KMS-11 (cell line): ENCODE measurements around the gene KLHL29.

Experiments used
- H2AFZ ChIP-seq: fragments of 200-600 bp; sonication (generic); 2 replicates; pipeline ENCODE4 v1.6.1; 2016; ENCODE audit warnings: antibody characterized with exemption, mixed run types, low read depth
- H3K27ac ChIP-seq: fragments of 200-600 bp; sonication (generic); 2 replicates; pipeline ENCODE4 v1.6.1; 2016; ENCODE audit warnings: mild to moderate bottlenecking, mixed run types
- H3K27me3 ChIP-seq: fragments of 200-600 bp; sonication (generic); 2 replicates; pipeline ENCODE4 v1.6.1; 2017; ENCODE audit warnings: mild to moderate bottlenecking, low read depth, mixed run types, moderate library complexity; ENCODE audit not compliant: insufficient read depth
- H3K36me3 ChIP-seq: fragments of 200-600 bp; sonication (generic); 2 replicates; pipeline ENCODE4 v1.6.1; 2017; ENCODE audit warnings: mild to moderate bottlenecking, mixed run types; ENCODE audit not compliant: insufficient read depth
- H3K4me1 ChIP-seq: fragments of 200-600 bp; sonication (generic); 2 replicates; pipeline ENCODE4 v1.6.1; 2016; ENCODE audit warnings: mild to moderate bottlenecking, low read depth, mixed run types; ENCODE audit not compliant: poor library complexity, severe bottlenecking
- H3K4me2 ChIP-seq: fragments of 200-600 bp; sonication (generic); 2 replicates; pipeline ENCODE4 v1.7.0; 2016; ENCODE audit warnings: mild to moderate bottlenecking, mixed run types
- H3K4me3 ChIP-seq: fragments of 200-600 bp; sonication (generic); IDR thresholded peaks from 2 replicates; pipeline ENCODE4 v1.6.1; 2017; ENCODE audit warnings: low read depth, low read length, mixed read lengths; ENCODE audit not compliant: insufficient read depth
- H3K79me2 ChIP-seq: fragments of 200-600 bp; sonication (generic); 2 replicates; pipeline ENCODE4 v1.6.1; 2016; ENCODE audit warnings: low read depth, mixed run types; ENCODE audit not compliant: insufficient read depth
- H3K9ac ChIP-seq: fragments of 200-600 bp; sonication (generic); 2 replicates; pipeline ENCODE4 v1.6.1; 2016; ENCODE audit warnings: mild to moderate bottlenecking, mixed run types
- H4K20me1 ChIP-seq: fragments of 200-600 bp; sonication (generic); 2 replicates; pipeline ENCODE4 v1.6.1; 2016; ENCODE audit warnings: mild to moderate bottlenecking, mixed run types; ENCODE audit not compliant: insufficient read depth
- CTCF ChIP-seq: fragments of 200-600 bp; sonication (generic); conservative IDR thresholded peaks from 2 replicates; pipeline ENCODE4 v1.6.1; 2017; ENCODE audit warnings: low read depth, mild to moderate bottlenecking, antibody characterized with exemption, low read length, moderate library complexity, mixed read lengths

Gene KLHL29

GRCh38 chr2:23596316-23596885, 211.4 kb downstream of the KLHL29 start:
- H3K4me1 ChIP-seq, result no peaks in the 10 kb centered on the region
- H3K4me2 ChIP-seq, result no peak overlapping the region
- no peak overlapping the region for H3K27ac ChIP-seq
- no peaks in the 10 kb centered on the region for H3K27me3 ChIP-seq
- no peaks in the 10 kb centered on the region for H3K36me3 ChIP-seq
- H2AFZ ChIP-seq, result no peak overlapping the region
- H3K9ac ChIP-seq, result no peak overlapping the region
- no peak overlapping the region for H3K4me3 ChIP-seq
- no peaks in the 10 kb centered on the region for H3K79me2 ChIP-seq
- H4K20me1 ChIP-seq, result no peaks in the 10 kb centered on the region
- TF ChIP-seq CTCF, result no peak

GRCh38 chr2:23597687-23598086, 212.7 kb downstream of the KLHL29 start:
- no peaks in the 10 kb centered on the region for H4K20me1 ChIP-seq
- H3K79me2 ChIP-seq, result no peaks in the 10 kb centered on the region
- H2AFZ ChIP-seq, result no peak overlapping the region
- no peak overlapping the region for H3K4me3 ChIP-seq
- no peak for TF ChIP-seq CTCF
- H3K36me3 ChIP-seq, result no peaks in the 10 kb centered on the region
- H3K27me3 ChIP-seq, result no peaks in the 10 kb centered on the region
- H3K4me1 ChIP-seq, result no peaks in the 10 kb centered on the region
- H3K9ac ChIP-seq, result no peak overlapping the region
- H3K4me2 ChIP-seq, result no peak overlapping the region
- no peak overlapping the region for H3K27ac ChIP-seq

- Histone ChIP-seq H3K27ac (no peak overlapping the region), H3K4me3 (no peak overlapping the region), H3K4me1 (no peaks in the 10 kb centered on the region), H2AFZ (no peak overlapping the region), H3K79me2 (no peaks in the 10 kb centered on the region), H3K27me3 (no peaks in the 10 kb centered on the region), H3K36me3 (no peaks in the 10 kb centered on the region), H3K9ac (no peak overlapping the region), H3K4me2 (no peak overlapping the region), H4K20me1 (no peaks in the 10 kb centered on the region)
- TF ChIP-seq CTCF, result no peak
Observed at GRCh38 chr2:23599006-23599405, 214.0 kb downstream of the KLHL29 start.

- H3K9ac ChIP-seq, result no peak overlapping the region
- no peak overlapping the region for H3K27ac ChIP-seq
- H4K20me1 ChIP-seq, result no peaks in the 10 kb centered on the region
- no peak for TF ChIP-seq CTCF
- no peaks in the 10 kb centered on the region for H3K36me3 ChIP-seq
- H2AFZ ChIP-seq, result no peak overlapping the region
- no peak overlapping the region for H3K4me2 ChIP-seq
- H3K4me3 ChIP-seq, result no peak overlapping the region
- no peaks in the 10 kb centered on the region for H3K27me3 ChIP-seq
- H3K79me2 ChIP-seq, result no peaks in the 10 kb centered on the region
- H3K4me1 ChIP-seq, result no peaks in the 10 kb centered on the region
Observed at GRCh38 chr2:23599667-23600066, 214.7 kb downstream of the KLHL29 start.
